Upper lobe of left lung (tissue), 6 donors: ENCODE data around the gene GRIK4. TPM values are rescaled to one million over a fixed set of nuclear protein-coding genes. Genes with fewer than 3 reads are reported as not detected.

Source experiments
- ATAC-seq, 2 donors: fragments of 200-7000 bp; cut with Tn5 transposase; one replicate each; pipeline ENCODE4 v1.9.1; 2022; ENCODE audit warnings: mild to moderate bottlenecking in 2 of 2, moderate library complexity in 2 of 2; ENCODE audit not compliant: low FRiP score in 2 of 2
- DNase-seq, 2 donors: peaks; one replicate each; pipeline ENCODE4 v3.0.0-alpha.2; 2019 to 2020
- H3K27ac ChIP-seq, 4 donors: fragments of 200-600 bp; sonication (generic); one replicate each; pipeline ENCODE4 v1.5.1; 2016 to 2019
- H3K27me3 ChIP-seq, 4 donors: fragments of 200-600 bp; sonication (generic); one replicate each; pipeline ENCODE4 v1.5.1; 2017 to 2019
- H3K36me3 ChIP-seq, 4 donors: fragments of 200-600 bp; sonication (generic); one replicate each; pipeline ENCODE4 v1.5.1; 2016 to 2019
- H3K4me1 ChIP-seq, 4 donors: fragments of 200-600 bp; sonication (generic); one replicate each; pipeline ENCODE4 v1.5.1; 2018 to 2019
- H3K4me3 ChIP-seq, 4 donors: fragments of 200-600 bp; sonication (generic); one replicate each; pipeline ENCODE4 v1.5.1; 2017 to 2019; ENCODE audit warnings: mild to moderate bottlenecking in 2 of 4, moderate library complexity in 1 of 4
- H3K9me3 ChIP-seq, 4 donors: fragments of 200-600 bp; sonication (generic); one replicate each; pipeline ENCODE4 v1.5.1; 2018 to 2019
- CTCF ChIP-seq, 6 experiments: fragments of 450-650 bp in 4 of 6; fragments of 200-600 bp in 2 of 6; sonication (generic) in 2 of 6; IDR thresholded peaks; one replicate each; pipeline ENCODE4 v1.5.1; 2016 to 2019; ENCODE audit warnings: antibody characterized with exemption in 6 of 6
- EP300 ChIP-seq, 4 donors: sonication (generic); formaldehyde crosslinking; IDR thresholded peaks; one replicate each; pipeline ENCODE4 v1.5.1; 2017; ENCODE audit warnings: antibody characterized with exemption in 4 of 4, control low read depth in 2 of 4
- POLR2A ChIP-seq, 4 donors: fragments of 450-650 bp; IDR thresholded peaks; one replicate each; pipeline ENCODE4 v1.5.1; 2016 to 2017; ENCODE audit warnings: antibody characterized with exemption in 4 of 4, mild to moderate bottlenecking in 2 of 4
- POLR2AphosphoS5 ChIP-seq, 2 donors: sonication (generic); formaldehyde crosslinking; IDR thresholded peaks; one replicate each; pipeline ENCODE4 v1.5.1; 2017; ENCODE audit warnings: antibody characterized with exemption in 2 of 2
- WGBS, 2 donors: methylation state at CpG; one replicate each; pipeline ENCODE4 v1.1.5; 2017 to 2018; 5-methylcytosine and 5-hydroxymethylcytosine counted together
- total RNA-seq, 6 donors: library from RNA; depleted of rRNA in 4 of 6; stranded (reverse); fragments of >200 nt in 4 of 6; gene quantifications; one replicate each; pipeline versions ENCODE4 v1.1.0 to v1.2.1, GENCODE V29; 2016 to 2021
- donor health status: DM: no; HTN: no; CAD: no; lungs with moderate emphysema.
- donor health status: DM: no; HTN: yes; CAD: no; lungs with severe emphysema.

Gene GRIK4
- total RNA-seq, 6 donors from 2014 or later, result 0.30 to 8.4 (median 0.78) TPM

GRCh38 chr11:120867531-120867930 is 356.0 kb downstream of the GRIK4 start:
- 74 to 82% methylated on average over 11 of the region's 11 CpGs for WGBS, 2 donors
- ATAC-seq, result no peak

GRCh38 chr11:120867988-120868387 is 356.4 kb downstream of the GRIK4 start:
- Histone ChIP-seq H3K27me3 (no peaks in the 10 kb centered on the region), H3K4me1 (no peaks in the 10 kb centered on the region)
- 68 to 77% methylated on average over 3 of the region's 3 CpGs for WGBS, 2 donors

More at GRCh38 chr11:120867531-120867930, 356.0 kb downstream of the GRIK4 start:
- DNase-seq, result no peak
- Histone ChIP-seq H3K36me3 (no peaks in the 10 kb centered on the region), H3K27me3 (no peaks in the 10 kb centered on the region), H3K4me3 (no peak overlapping the region), H3K9me3 (no peaks in the 10 kb centered on the region), H3K4me1 (no peaks in the 10 kb centered on the region), H3K27ac (no peak overlapping the region)
- TF ChIP-seq CTCF (IDR thresholded peaks at IDR 0.05) (no peak), POLR2AphosphoS5 (IDR thresholded peaks at IDR 0.05) (no peak), POLR2A (IDR thresholded peaks at IDR 0.05) (no peak), EP300 (IDR thresholded peaks at IDR 0.05) (no peak)

GRCh38 chr11:120869097-120869496 is 357.5 kb downstream of the GRIK4 start:
- WGBS, 2 donors, result 75 to 80% methylated on average over 7 of the region's 7 CpGs
- DNase-seq (no peak), ATAC-seq (no peak)
- Histone ChIP-seq H3K27ac (no peak overlapping the region), H3K27me3 (no peaks in the 10 kb centered on the region), H3K4me1 (no peaks in the 10 kb centered on the region), H3K4me3 (no peak overlapping the region), H3K36me3 (no peaks in the 10 kb centered on the region), H3K9me3 (no peaks in the 10 kb centered on the region)
- TF ChIP-seq EP300 (IDR thresholded peaks at IDR 0.05) (no peak), CTCF (IDR thresholded peaks at IDR 0.05) (no peak), POLR2A (IDR thresholded peaks at IDR 0.05) (no peak), POLR2AphosphoS5 (IDR thresholded peaks at IDR 0.05) (no peak)

More at GRCh38 chr11:120867988-120868387, 356.4 kb downstream of the GRIK4 start:
- H3K27ac ChIP-seq, result no peak overlapping the region
- no peaks in the 10 kb centered on the region for H3K9me3 ChIP-seq
- no peak for ATAC-seq
- no peaks in the 10 kb centered on the region for H3K36me3 ChIP-seq
- no peak for TF ChIP-seq CTCF (IDR thresholded peaks at IDR 0.05)
- no peak for TF ChIP-seq POLR2AphosphoS5 (IDR thresholded peaks at IDR 0.05)
- no peak for TF ChIP-seq POLR2A (IDR thresholded peaks at IDR 0.05)
- TF ChIP-seq EP300 (IDR thresholded peaks at IDR 0.05), result no peak
- no peak for DNase-seq
- no peak overlapping the region for H3K4me3 ChIP-seq

- no peak for TF ChIP-seq POLR2A (IDR thresholded peaks at IDR 0.05)
- TF ChIP-seq CTCF (IDR thresholded peaks at IDR 0.05), result no peak
- no peak for TF ChIP-seq POLR2AphosphoS5 (IDR thresholded peaks at IDR 0.05)
- no peak for TF ChIP-seq EP300 (IDR thresholded peaks at IDR 0.05)
- 62 to 74% methylated on average over 11 of the region's 11 CpGs for WGBS, 2 donors
These were observed 358.0 kb downstream of the GRIK4 start for GRCh38 chr11:120869516-120870011.

GRCh38 chr11:120871194-120871593 is 359.6 kb downstream of the GRIK4 start:
- TF ChIP-seq POLR2AphosphoS5 (IDR thresholded peaks at IDR 0.05), result no peak
- no peak for TF ChIP-seq EP300 (IDR thresholded peaks at IDR 0.05)
- no peak for TF ChIP-seq CTCF (IDR thresholded peaks at IDR 0.05)
- TF ChIP-seq POLR2A (IDR thresholded peaks at IDR 0.05), result no peak
- Histone ChIP-seq H3K4me3 (no peak overlapping the region), H3K27me3 (no peaks in the 10 kb centered on the region), H3K4me1 (no peaks in the 10 kb centered on the region), H3K27ac (no peak overlapping the region), H3K36me3 (no peaks in the 10 kb centered on the region), H3K9me3 (no peaks in the 10 kb centered on the region)
- DNase-seq (no peak), ATAC-seq (no peak)
- 80% methylated on average over 6 of the region's 6 CpGs for WGBS, 2 donors

More at GRCh38 chr11:120869516-120870011, 358.0 kb downstream of the GRIK4 start:
- Histone ChIP-seq H3K27me3 (no peaks in the 10 kb centered on the region), H3K4me1 (no peaks in the 10 kb centered on the region), H3K36me3 (no peaks in the 10 kb centered on the region), H3K4me3 (no peak overlapping the region), H3K27ac (no peak overlapping the region), H3K9me3 (no peaks in the 10 kb centered on the region)
- DNase-seq (no peak), ATAC-seq (no peak)
